Measurements from ENCODE around the gene APOH. TPM values are rescaled to one million over a fixed set of nuclear protein-coding genes. Genes with fewer than 3 reads are reported as not detected.
A peak's percentile ranks its signal among the peaks of the same experiment; 100 is the strongest.

Gene APOH
- polyA plus RNA-seq, 4 donors = 0.21 to 34.8 TPM; not detected in 2

- peak in 3 of 4 donors; percentile 9 to 55 (median 49) for DNase-seq (ENCODE audit: low read depth in 4 of 4, low spot score in 2 of 4)
Measured at GRCh38 chr17:66200685-66201092, 28.5 kb downstream of the APOH start.

- no peak for DNase-seq (ENCODE audit: low read depth in 4 of 4, low spot score in 2 of 4)
Measured at GRCh38 chr17:66198242-66198641, 31.0 kb downstream of the APOH start.

GRCh38 chr17:66192378-66192687 is 36.9 kb downstream of the APOH start:
- DNase-seq (ENCODE audit: low read depth in 4 of 4, low spot score in 2 of 4) = no peak

- DNase-seq (ENCODE audit: low read depth in 4 of 4, low spot score in 2 of 4) = peak; percentile 57 to 79 (median 68)
Measured at GRCh38 chr17:66191593-66192377, 37.4 kb downstream of the APOH start, which contains the start of gene CEP112. CEP112 (minus strand) TSS chr17:66192133.

GRCh38 chr17:66190738-66191592 is 38.2 kb downstream of the APOH start:
- DNase-seq (ENCODE audit: low read depth in 4 of 4, low spot score in 2 of 4) = peak in 2 of 4 donors; percentile 6 to 15

GRCh38 chr17:66187718-66188117 is 41.5 kb downstream of the APOH start:
- DNase-seq (ENCODE audit: low read depth in 4 of 4, low spot score in 2 of 4) = no peak

GRCh38 chr17:66185862-66186261 is 43.4 kb downstream of the APOH start:
- DNase-seq (ENCODE audit: low read depth in 4 of 4, low spot score in 2 of 4) = no peak

- no peak for DNase-seq (ENCODE audit: low read depth in 4 of 4, low spot score in 2 of 4)
Measured at GRCh38 chr17:66184392-66184791, 44.8 kb downstream of the APOH start.

- no peak for DNase-seq (ENCODE audit: low read depth in 4 of 4, low spot score in 2 of 4)
Measured at GRCh38 chr17:66183529-66183928, 45.7 kb downstream of the APOH start.

- no peak for DNase-seq (ENCODE audit: low read depth in 4 of 4, low spot score in 2 of 4)
Measured at GRCh38 chr17:66178642-66179041, 50.6 kb downstream of the APOH start.

- no peak for DNase-seq (ENCODE audit: low read depth in 4 of 4, low spot score in 2 of 4)
Measured at GRCh38 chr17:66177048-66177447, 52.2 kb downstream of the APOH start.

GRCh38 chr17:66175892-66176291 is 53.3 kb downstream of the APOH start:
- no peak for DNase-seq (ENCODE audit: low read depth in 4 of 4, low spot score in 2 of 4)

GRCh38 chr17:66172691-66173223 is 56.5 kb downstream of the APOH start:
- DNase-seq (ENCODE audit: low read depth in 4 of 4, low spot score in 2 of 4) = no peak

- DNase-seq (ENCODE audit: low read depth in 4 of 4, low spot score in 2 of 4) = no peak
Measured at GRCh38 chr17:66172144-66172543, 57.1 kb downstream of the APOH start.

- DNase-seq (ENCODE audit: low read depth in 4 of 4, low spot score in 2 of 4) = no peak
Measured at GRCh38 chr17:66171692-66172091, 57.5 kb downstream of the APOH start.

GRCh38 chr17:66171172-66171571 is 58.0 kb downstream of the APOH start:
- no peak for DNase-seq (ENCODE audit: low read depth in 4 of 4, low spot score in 2 of 4)

- DNase-seq (ENCODE audit: low read depth in 4 of 4, low spot score in 2 of 4) = no peak
Measured at GRCh38 chr17:66169839-66170238, 59.4 kb downstream of the APOH start.

- DNase-seq (ENCODE audit: low read depth in 4 of 4, low spot score in 2 of 4) = no peak
Measured at GRCh38 chr17:66167189-66167815, 61.9 kb downstream of the APOH start.

GRCh38 chr17:66165537-66166123 is 63.6 kb downstream of the APOH start:
- DNase-seq (ENCODE audit: low read depth in 4 of 4, low spot score in 2 of 4) = peak in 2 of 4 donors; percentile 30 to 37
